Measurements from ENCODE around the gene HNRNPR.

GRCh38 chr1:23366598-23366997, 22.5 kb upstream of the HNRNPR start:
- TF ChIP-seq POLR2A (IDR thresholded peaks at IDR 0.05) (no peak), CTCF (IDR thresholded peaks at IDR 0.05) (no peak)

Data from breast epithelium (tissue), 3 donors.